GM12878 (cell line): Measurements from ENCODE around the gene ENPP1.

Experiments used
- POLR2A ChIP-seq: IDR thresholded peaks from 2 replicates; pipeline ENCODE4 v1.6.1; 2011; ENCODE audit warnings: low read depth, mild to moderate bottlenecking, low read length
- TF ChIP-seq, protein P1 (sequence below), 3 experiments: IDR thresholded peaks in 2 of 3; conservative IDR thresholded peaks in 1 of 3; 2 replicates each; pipeline ENCODE4 v1.5.1; 2011; ENCODE audit warnings: low read depth in 3 of 3, low read length in 3 of 3, mild to moderate bottlenecking in 3 of 3, control low read depth in 2 of 3, moderate library complexity in 2 of 3, inconsistent platforms in 1 of 3, mixed read lengths in 1 of 3; ENCODE audit not compliant: control insufficient read depth in 2 of 3, insufficient read depth in 1 of 3; ENCODE audit errors: extremely low read depth in 1 of 3

DNA sequence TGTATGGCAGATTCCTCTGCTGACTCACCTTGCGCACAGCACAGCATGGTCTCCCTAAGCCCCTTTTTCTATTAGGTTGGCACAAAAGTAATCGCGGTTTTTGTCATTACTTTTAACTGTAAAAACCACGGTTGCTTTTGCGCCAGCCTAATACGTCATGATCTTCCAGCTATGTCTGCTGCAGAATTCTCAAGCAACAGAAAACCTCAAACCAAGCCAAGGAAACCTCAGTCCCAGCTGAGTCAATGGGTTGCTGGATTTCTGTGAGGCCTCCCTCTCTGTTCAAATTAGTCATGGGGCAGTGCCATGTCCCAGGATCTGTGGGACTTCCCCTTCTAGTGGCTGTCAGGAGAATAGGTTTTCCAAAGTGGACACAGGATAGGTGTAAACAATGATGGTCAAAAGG, 15.7 kb upstream of the ENPP1 start:
- TF ChIP-seq, protein P1, sequence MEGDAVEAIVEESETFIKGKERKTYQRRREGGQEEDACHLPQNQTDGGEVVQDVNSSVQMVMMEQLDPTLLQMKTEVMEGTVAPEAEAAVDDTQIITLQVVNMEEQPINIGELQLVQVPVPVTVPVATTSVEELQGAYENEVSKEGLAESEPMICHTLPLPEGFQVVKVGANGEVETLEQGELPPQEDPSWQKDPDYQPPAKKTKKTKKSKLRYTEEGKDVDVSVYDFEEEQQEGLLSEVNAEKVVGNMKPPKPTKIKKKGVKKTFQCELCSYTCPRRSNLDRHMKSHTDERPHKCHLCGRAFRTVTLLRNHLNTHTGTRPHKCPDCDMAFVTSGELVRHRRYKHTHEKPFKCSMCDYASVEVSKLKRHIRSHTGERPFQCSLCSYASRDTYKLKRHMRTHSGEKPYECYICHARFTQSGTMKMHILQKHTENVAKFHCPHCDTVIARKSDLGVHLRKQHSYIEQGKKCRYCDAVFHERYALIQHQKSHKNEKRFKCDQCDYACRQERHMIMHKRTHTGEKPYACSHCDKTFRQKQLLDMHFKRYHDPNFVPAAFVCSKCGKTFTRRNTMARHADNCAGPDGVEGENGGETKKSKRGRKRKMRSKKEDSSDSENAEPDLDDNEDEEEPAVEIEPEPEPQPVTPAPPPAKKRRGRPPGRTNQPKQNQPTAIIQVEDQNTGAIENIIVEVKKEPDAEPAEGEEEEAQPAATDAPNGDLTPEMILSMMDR (IDR thresholded peaks at IDR 0.05 in 2 of 3, conservative IDR thresholded peaks at IDR 0.05 in 1 of 3; ENCODE audit: control insufficient read depth in 2 of 3, extremely low read depth in 1 of 3, insufficient read depth in 1 of 3, low read depth in 3 of 3, low read length in 3 of 3) = no peak
- TF ChIP-seq POLR2A = no peak
